HG02571 (cell line): Measurements from ENCODE around the gene FAM110C.
"Not testable (repeated sequence)": the region's sequence is repeated elsewhere in the genome, so short reads cannot be mapped to it uniquely, and the experiment has no call there.

Experiments used
- ATAC-seq: cut with Tn5 transposase; IDR thresholded peaks from one replicate; pipeline ENCODE4 v1.9.1; 2021; ENCODE audit warnings: mild to moderate bottlenecking, moderate library complexity; ENCODE audit not compliant: unreplicated experiment

The FAM110C gene

GRCh38 chr2:46471-47345 is at the start of gene FAM110C:
Gene FAM110C, minus strand, starts transcription at chr2:46505. Its CDS starts 120 bp downstream, at chr2:46385.
- no peak for ATAC-seq

- no peak for ATAC-seq
Observed at GRCh38 chr2:92326-92725, 46.0 kb upstream of the FAM110C start.

- ATAC-seq = no peak
Observed at GRCh38 chr2:90645-91312, 44.5 kb upstream of the FAM110C start.

- ATAC-seq = no peak
Observed at GRCh38 chr2:85761-86160, 39.5 kb upstream of the FAM110C start.

- no peak for ATAC-seq
Observed at GRCh38 chr2:84121-84520, 37.8 kb upstream of the FAM110C start.

- no peak for ATAC-seq
Observed at GRCh38 chr2:80971-81736, 34.8 kb upstream of the FAM110C start.

GRCh38 chr2:80378-80777 is 34.1 kb upstream of the FAM110C start:
- ATAC-seq = no peak

- no peak for ATAC-seq
Observed at GRCh38 chr2:71309-72035, 25.2 kb upstream of the FAM110C start.

GRCh38 chr2:69366-70344 is 23.4 kb upstream of the FAM110C start:
- no peak for ATAC-seq

- ATAC-seq = not testable (repeated sequence)
Observed at GRCh38 chr2:68637-69036, 22.3 kb upstream of the FAM110C start.

GRCh38 chr2:66853-67252 is 20.5 kb upstream of the FAM110C start:
- ATAC-seq = no peak

- no peak for ATAC-seq
Observed at GRCh38 chr2:65121-65520, 18.8 kb upstream of the FAM110C start.

GRCh38 chr2:55587-56448 is 9.5 kb upstream of the FAM110C start:
- no peak for ATAC-seq

GRCh38 chr2:51613-52012 is 5.3 kb upstream of the FAM110C start:
- no peak for ATAC-seq

GRCh38 chr2:47737-48136 is 1.4 kb upstream of the FAM110C start:
- ATAC-seq = no peak

GRCh38 chr2:47346-47725 is 1.0 kb upstream of the FAM110C start:
- ATAC-seq = no peak

GRCh38 chr2:46131-46470 is 204 bp downstream of the FAM110C start:
- ATAC-seq = no peak

GRCh38 chr2:45342-46130 is 769 bp downstream of the FAM110C start:
- ATAC-seq = no peak
